Midbrain (tissue), 1 donor: ENCODE results near the gene PRIMA1.

ENCODE experiments used
- DNase-seq: peaks from one replicate; lab custom pipeline; 2025; lab: John Stamatoyannopoulos, UW

Gene PRIMA1

GRCh38 chr14:93794756-93795155 is 6.5 kb upstream of the PRIMA1 start:
- no peak for DNase-seq

GRCh38 chr14:93793555-93794324 is 5.5 kb upstream of the PRIMA1 start:
- no peak for DNase-seq

- no peak for DNase-seq
Observed at GRCh38 chr14:93792391-93792790, 4.1 kb upstream of the PRIMA1 start.

GRCh38 chr14:93790966-93791365 is 2.7 kb upstream of the PRIMA1 start:
- no peak for DNase-seq

- DNase-seq: no peak
Observed at GRCh38 chr14:93789228-93790130, 1.2 kb upstream of the PRIMA1 start.

GRCh38 chr14:93788543-93789227 is 400 bp upstream of the PRIMA1 start:
- peak; percentile 85 for DNase-seq

GRCh38 chr14:93787465-93788292 is 606 bp downstream of the PRIMA1 start:
- peak; percentile 2 for DNase-seq

- no peak for DNase-seq
Observed at GRCh38 chr14:93785423-93785822, 2.9 kb downstream of the PRIMA1 start.

GRCh38 chr14:93784878-93785277 is 3.4 kb downstream of the PRIMA1 start:
- DNase-seq: no peak

GRCh38 chr14:93780813-93781400 is 7.4 kb downstream of the PRIMA1 start:
- DNase-seq: no peak

- peak; percentile 7 for DNase-seq
Observed at GRCh38 chr14:93778856-93779629, 9.2 kb downstream of the PRIMA1 start.

GRCh38 chr14:93778453-93778852 is 9.8 kb downstream of the PRIMA1 start:
- peak; percentile 12 for DNase-seq

GRCh38 chr14:93775744-93776143 is 12.5 kb downstream of the PRIMA1 start:
- DNase-seq: no peak

GRCh38 chr14:93775158-93775557 is 13.1 kb downstream of the PRIMA1 start:
- DNase-seq: no peak

- no peak for DNase-seq
Observed at GRCh38 chr14:93772263-93772662, 16.0 kb downstream of the PRIMA1 start.

- no peak for DNase-seq
Observed at GRCh38 chr14:93765970-93766369, 22.3 kb downstream of the PRIMA1 start.

- DNase-seq: no peak
Observed at GRCh38 chr14:93765155-93765554, 23.1 kb downstream of the PRIMA1 start.

- DNase-seq: no peak
Observed at GRCh38 chr14:93764211-93764659, 24.1 kb downstream of the PRIMA1 start.

- peak; percentile 45 for DNase-seq
Observed at GRCh38 chr14:93759719-93760307, 28.5 kb downstream of the PRIMA1 start.

GRCh38 chr14:93757206-93757605 is 31.1 kb downstream of the PRIMA1 start:
- no peak for DNase-seq
